OCI-LY7 (cell line): Measurements from ENCODE around the gene TPT1.

ENCODE experiments used
- CTCF ChIP-seq: fragments of 200-600 bp; sonication (generic); conservative IDR thresholded peaks from 2 replicates; pipeline ENCODE4 v1.5.1; 2014; ENCODE audit warnings: mild to moderate bottlenecking, antibody characterized with exemption, low read length, moderate library complexity, mixed read lengths
- EZH2phosphoT487 ChIP-seq: fragments of 200-600 bp; sonication (generic); IDR thresholded peaks from 2 replicates; pipeline ENCODE4 v1.6.1; 2018; ENCODE audit warnings: low read depth, borderline replicate concordance, mild to moderate bottlenecking, mixed run types, antibody characterized with exemption, low read length, moderate library complexity, mixed read lengths

GRCh38 chr13:45289936-45290563 lies 50.9 kb downstream of the TPT1 start:
- TF ChIP-seq CTCF (no peak), EZH2phosphoT487 (no peak)
